MM.1S (cell line): Measurements from ENCODE around the gene ABCC6.
"Not testable (repeated sequence)": the region's sequence is repeated elsewhere in the genome, so short reads cannot be mapped to it uniquely, and the experiment has no call there.

Experiments
- DNase-seq: peaks from one replicate; pipeline ENCODE4 v3.0.0-alpha.2; 2015
- H2AFZ ChIP-seq: fragments of 300-600 bp; sonication (generic); 2 replicates; pipeline ENCODE4 v1.6.0; 2016; ENCODE audit warnings: antibody characterized with exemption, low read length
- H3F3A ChIP-seq: fragments of 300-600 bp; sonication (generic); 2 replicates; pipeline ENCODE4 v1.6.1; 2016; ENCODE audit warnings: mild to moderate bottlenecking, antibody characterized with exemption, low read length, moderate library complexity, mixed read lengths; ENCODE audit not compliant: insufficient read depth
- H3K27ac ChIP-seq: fragments of 300-600 bp; sonication (generic); 2 replicates; pipeline ENCODE4 v1.5.1; 2016; ENCODE audit warnings: mild to moderate bottlenecking, low read length
- H3K27me3 ChIP-seq: fragments of 300-600 bp; sonication (generic); replicated peaks from 2 replicates; pipeline ENCODE4 v1.6.0; 2016; ENCODE audit warnings: low read length; ENCODE audit not compliant: insufficient read depth
- H3K36me3 ChIP-seq: fragments of 300-600 bp; sonication (generic); replicated peaks from 2 replicates; pipeline ENCODE4 v1.6.1; 2016; ENCODE audit warnings: mild to moderate bottlenecking, low read length, mixed read lengths; ENCODE audit not compliant: insufficient read depth
- H3K4me1 ChIP-seq: fragments of 300-600 bp; sonication (generic); 2 replicates; pipeline ENCODE4 v1.6.1; 2016; ENCODE audit warnings: low read length, mixed read lengths
- H3K4me2 ChIP-seq: fragments of 300-600 bp; sonication (generic); 2 replicates; pipeline ENCODE4 v1.6.0; 2016; ENCODE audit warnings: low read depth, low read length
- H3K4me3 ChIP-seq: fragments of 300-600 bp; sonication (generic); 2 replicates; pipeline ENCODE4 v1.5.1; 2016; ENCODE audit warnings: low read length, mixed read lengths
- H3K79me2 ChIP-seq: fragments of 300-600 bp; sonication (generic); 2 replicates; pipeline ENCODE4 v1.6.1; 2016; ENCODE audit warnings: mixed run types, low read length, mixed read lengths
- H3K9ac ChIP-seq: fragments of 300-600 bp; sonication (generic); 2 replicates; pipeline ENCODE4 v1.6.1; 2016; ENCODE audit warnings: low read length, mixed read lengths
- H3K9me2 ChIP-seq: fragments of 300-600 bp; sonication (generic); replicated peaks from 2 replicates; pipeline ENCODE4 v1.6.1; 2016; ENCODE audit warnings: mild to moderate bottlenecking, low read length, mixed read lengths; ENCODE audit not compliant: insufficient read depth
- H3K9me3 ChIP-seq: fragments of 300-600 bp; sonication (generic); replicated peaks from 2 replicates; pipeline ENCODE4 v1.6.1; 2016; ENCODE audit warnings: mild to moderate bottlenecking, low read length, mixed read lengths; ENCODE audit not compliant: insufficient read depth
- H4K20me1 ChIP-seq: fragments of 300-600 bp; sonication (generic); 2 replicates; pipeline ENCODE4 v1.6.1; 2016; ENCODE audit warnings: mild to moderate bottlenecking, low read length, moderate library complexity, mixed read lengths; ENCODE audit not compliant: insufficient read depth

Gene ABCC6

DNA sequence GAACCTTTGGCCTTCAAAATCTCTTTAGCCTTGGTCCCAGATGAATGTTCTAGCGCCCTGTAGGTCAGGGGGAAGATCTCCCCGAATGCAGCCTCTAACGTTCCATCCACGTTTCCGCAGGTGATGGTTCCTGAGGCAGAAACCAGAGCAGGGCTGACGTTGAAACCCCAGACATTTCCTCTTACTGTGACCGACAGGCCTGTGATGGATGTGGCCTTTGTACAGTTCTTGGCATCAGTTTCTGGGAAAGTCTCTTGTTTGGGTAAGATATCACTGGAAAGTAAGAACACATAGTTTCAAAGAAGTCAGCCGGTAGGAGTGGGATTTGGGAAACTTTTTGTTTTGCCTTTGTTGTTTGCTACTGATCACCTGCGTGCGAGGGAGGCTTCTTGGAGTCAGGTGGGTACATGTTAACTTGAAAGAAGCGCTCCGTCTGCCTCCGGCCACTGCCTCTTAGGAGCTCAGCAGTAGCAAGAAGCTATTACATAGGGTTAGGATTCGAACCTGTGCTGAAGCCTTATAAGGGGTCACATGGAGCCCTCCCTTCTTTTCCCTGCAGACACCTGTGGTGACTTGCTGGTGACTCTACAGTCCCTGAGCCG lies 39.8 kb upstream of the ABCC6 start:
- not testable (repeated sequence) for DNase-seq, H3K36me3 ChIP-seq, H2AFZ ChIP-seq, H4K20me1 ChIP-seq, H3K27ac ChIP-seq, H3K79me2 ChIP-seq, H3K27me3 ChIP-seq, H3K4me3 ChIP-seq, H3K4me1 ChIP-seq, H3K4me2 ChIP-seq, H3K9me3 ChIP-seq, H3K9ac ChIP-seq, H3K9me2 ChIP-seq, H3F3A ChIP-seq

DNA sequence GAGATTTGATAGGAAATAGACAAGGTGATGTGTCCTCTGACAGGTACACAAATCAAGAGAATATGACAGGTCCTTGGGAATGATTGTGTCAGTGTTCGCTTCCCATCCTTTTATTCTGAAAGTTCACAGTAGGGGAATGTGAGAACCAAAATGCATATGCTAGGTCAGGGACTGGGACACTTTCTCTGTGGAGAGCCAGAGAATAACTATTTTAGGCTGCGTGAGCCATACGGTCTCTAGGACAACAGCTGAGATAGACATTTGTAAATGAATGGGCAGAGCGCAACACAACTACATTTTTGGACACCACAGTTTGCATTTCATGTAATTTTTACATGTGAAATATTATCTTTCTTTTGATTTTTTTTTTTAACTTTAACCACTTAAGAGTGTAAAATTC lies 36.7 kb upstream of the ABCC6 start:
- H3K4me2 ChIP-seq, H3K27ac ChIP-seq, DNase-seq, H3K79me2 ChIP-seq, H3K9me3 ChIP-seq, H3K4me3 ChIP-seq, H2AFZ ChIP-seq, H3K9me2 ChIP-seq, H3F3A ChIP-seq, H3K36me3 ChIP-seq, H3K9ac ChIP-seq, H3K27me3 ChIP-seq, H3K4me1 ChIP-seq, H4K20me1 ChIP-seq: not testable (repeated sequence)

DNA sequence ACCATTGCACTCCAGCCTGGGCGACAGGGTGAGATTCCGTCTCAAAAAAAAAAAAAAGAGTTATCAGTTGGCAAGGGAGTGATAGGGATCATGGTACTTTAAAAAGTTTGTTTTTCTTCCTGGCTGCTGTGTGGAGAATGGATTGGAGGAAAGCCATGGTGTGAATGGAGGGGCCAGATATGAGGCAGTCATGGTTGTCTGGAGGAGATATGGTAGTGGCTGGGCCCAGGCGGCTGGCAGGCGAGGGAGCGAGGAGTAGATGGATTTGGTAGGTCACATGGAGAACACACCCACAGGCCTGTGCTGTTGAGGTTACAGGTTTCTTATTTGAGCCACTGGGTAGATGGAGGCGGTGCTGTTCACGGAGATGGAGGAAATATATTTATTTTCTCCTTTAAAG lies 35.5 kb upstream of the ABCC6 start:
- not testable (repeated sequence) for H3K9ac ChIP-seq, H3F3A ChIP-seq, H3K4me1 ChIP-seq, H4K20me1 ChIP-seq, H3K27ac ChIP-seq, H3K27me3 ChIP-seq, H3K36me3 ChIP-seq, H3K9me3 ChIP-seq, H3K4me2 ChIP-seq, H3K79me2 ChIP-seq, H2AFZ ChIP-seq, H3K9me2 ChIP-seq, H3K4me3 ChIP-seq, DNase-seq

GRCh38 chr16:16257301-16257923 lies 34.1 kb upstream of the ABCC6 start:
- H3F3A ChIP-seq, H3K9me2 ChIP-seq, H3K4me3 ChIP-seq, H3K36me3 ChIP-seq, H4K20me1 ChIP-seq, H2AFZ ChIP-seq, H3K9ac ChIP-seq, H3K79me2 ChIP-seq, H3K9me3 ChIP-seq, H3K4me1 ChIP-seq, H3K27ac ChIP-seq, DNase-seq, H3K4me2 ChIP-seq, H3K27me3 ChIP-seq: not testable (repeated sequence)

GRCh38 chr16:16252377-16252776 lies 29.1 kb upstream of the ABCC6 start:
- not testable (repeated sequence) for H3K9ac ChIP-seq, H3K4me1 ChIP-seq, H4K20me1 ChIP-seq, H3F3A ChIP-seq, H3K4me2 ChIP-seq, H3K27ac ChIP-seq, H3K9me3 ChIP-seq, H3K36me3 ChIP-seq, DNase-seq, H2AFZ ChIP-seq, H3K27me3 ChIP-seq, H3K4me3 ChIP-seq, H3K9me2 ChIP-seq, H3K79me2 ChIP-seq

DNA sequence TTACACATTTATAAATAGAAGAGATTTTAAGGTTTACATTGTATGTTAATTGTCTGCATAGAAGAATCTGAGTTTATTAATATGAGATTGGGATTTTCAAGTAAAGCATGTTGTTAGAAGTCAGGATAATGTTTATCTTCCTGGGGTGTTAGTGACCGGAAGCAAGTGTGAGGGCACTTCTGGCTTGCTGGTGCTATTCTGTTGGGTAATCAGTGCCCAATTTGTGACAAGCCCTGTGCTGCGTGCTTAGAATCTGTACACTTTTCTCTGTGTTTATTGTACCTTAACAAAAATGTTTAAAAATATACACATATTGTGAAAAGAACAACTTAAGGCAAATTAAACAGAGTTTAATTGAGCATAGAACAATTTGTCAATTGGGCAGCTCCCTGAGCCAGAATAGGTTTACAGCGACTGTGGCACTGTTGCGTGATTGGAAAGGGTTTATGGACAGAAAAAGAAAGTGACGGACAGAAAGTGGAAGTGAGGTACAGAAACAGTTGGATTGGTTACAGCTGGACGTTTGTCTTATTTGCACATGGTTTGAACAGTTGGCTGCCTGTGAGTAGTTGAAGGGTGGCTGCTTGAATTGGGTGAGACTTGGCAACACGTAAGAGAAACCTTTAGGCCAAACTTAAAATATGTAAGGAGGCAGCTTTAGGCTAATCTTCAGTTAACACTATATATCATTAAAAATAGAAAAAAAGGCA lies 26.5 kb upstream of the ABCC6 start:
- H3K9ac ChIP-seq, H3K4me1 ChIP-seq, H3K9me3 ChIP-seq, H3K79me2 ChIP-seq, H3K36me3 ChIP-seq, H4K20me1 ChIP-seq, DNase-seq, H3K4me3 ChIP-seq, H3K4me2 ChIP-seq, H3F3A ChIP-seq, H3K9me2 ChIP-seq, H3K27ac ChIP-seq, H2AFZ ChIP-seq, H3K27me3 ChIP-seq: not testable (repeated sequence)

DNA sequence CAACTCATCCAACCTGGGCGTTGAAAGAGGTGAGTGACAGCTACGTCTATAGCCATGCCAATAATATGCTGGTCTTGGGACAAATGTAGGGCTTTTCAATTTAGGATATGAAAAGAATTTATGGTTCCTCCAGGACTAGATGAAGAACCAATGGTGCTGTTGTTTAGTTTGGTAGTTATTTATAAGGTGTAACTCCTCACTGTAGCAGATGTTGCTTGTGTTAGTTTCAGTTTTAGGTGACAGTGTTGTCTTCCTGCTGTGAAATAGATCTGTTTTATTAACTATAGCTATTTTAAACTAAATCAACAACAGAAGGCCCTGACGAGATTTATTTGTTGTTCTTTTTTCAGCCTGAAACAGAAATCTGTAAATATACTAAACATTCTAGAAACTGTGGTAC lies 24.1 kb upstream of the ABCC6 start:
- H3K79me2 ChIP-seq, H3K4me2 ChIP-seq, H3F3A ChIP-seq, H3K9ac ChIP-seq, DNase-seq, H3K9me3 ChIP-seq, H2AFZ ChIP-seq, H3K4me3 ChIP-seq, H3K36me3 ChIP-seq, H3K4me1 ChIP-seq, H3K27me3 ChIP-seq, H4K20me1 ChIP-seq, H3K9me2 ChIP-seq, H3K27ac ChIP-seq: not testable (repeated sequence)
